GM12864 (cell line): Measurements from ENCODE around the gene NKIRAS2.

ENCODE experiments used
- DNase-seq: peaks from one replicate; pipeline ENCODE4 v3.0.0-alpha.2; 2011; ENCODE audit warnings: low read depth
- H3K4me3 ChIP-seq: 2 replicates; pipeline ENCODE4 v1.5.1; 2011; ENCODE audit warnings: mild to moderate bottlenecking, low read depth, low read length, control low read depth
- TF ChIP-seq, protein P1 (sequence below): IDR thresholded peaks from 2 replicates; pipeline ENCODE4 v1.5.1; 2011; ENCODE audit warnings: low read depth, mild to moderate bottlenecking, moderate library complexity, low read length, control low read depth, inconsistent platforms; ENCODE audit errors: missing control alignments

NKIRAS2 gene

DNA sequence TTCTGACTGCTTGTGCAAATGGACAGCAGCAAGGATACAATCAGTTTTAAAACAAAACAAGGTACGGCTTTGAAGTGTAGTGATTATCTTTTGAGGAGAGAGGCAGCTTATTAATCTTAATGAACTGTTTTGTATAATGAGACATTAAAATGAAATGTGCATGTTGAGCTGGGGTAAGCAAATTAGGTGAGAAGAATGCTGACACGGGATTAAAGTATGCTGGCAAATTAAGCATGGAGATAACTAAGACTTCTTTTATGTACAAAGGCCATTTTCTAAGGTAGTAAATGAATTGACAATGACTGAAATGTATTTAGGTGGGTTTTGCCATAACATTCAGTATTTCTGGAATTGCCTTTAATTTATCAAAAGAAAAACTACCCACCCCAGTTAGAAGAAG, 21.4 kb upstream of the NKIRAS2 start:
- TF ChIP-seq, protein P1, sequence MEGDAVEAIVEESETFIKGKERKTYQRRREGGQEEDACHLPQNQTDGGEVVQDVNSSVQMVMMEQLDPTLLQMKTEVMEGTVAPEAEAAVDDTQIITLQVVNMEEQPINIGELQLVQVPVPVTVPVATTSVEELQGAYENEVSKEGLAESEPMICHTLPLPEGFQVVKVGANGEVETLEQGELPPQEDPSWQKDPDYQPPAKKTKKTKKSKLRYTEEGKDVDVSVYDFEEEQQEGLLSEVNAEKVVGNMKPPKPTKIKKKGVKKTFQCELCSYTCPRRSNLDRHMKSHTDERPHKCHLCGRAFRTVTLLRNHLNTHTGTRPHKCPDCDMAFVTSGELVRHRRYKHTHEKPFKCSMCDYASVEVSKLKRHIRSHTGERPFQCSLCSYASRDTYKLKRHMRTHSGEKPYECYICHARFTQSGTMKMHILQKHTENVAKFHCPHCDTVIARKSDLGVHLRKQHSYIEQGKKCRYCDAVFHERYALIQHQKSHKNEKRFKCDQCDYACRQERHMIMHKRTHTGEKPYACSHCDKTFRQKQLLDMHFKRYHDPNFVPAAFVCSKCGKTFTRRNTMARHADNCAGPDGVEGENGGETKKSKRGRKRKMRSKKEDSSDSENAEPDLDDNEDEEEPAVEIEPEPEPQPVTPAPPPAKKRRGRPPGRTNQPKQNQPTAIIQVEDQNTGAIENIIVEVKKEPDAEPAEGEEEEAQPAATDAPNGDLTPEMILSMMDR: no peak
- no peak overlapping the region for H3K4me3 ChIP-seq
- DNase-seq: no peak

DNA sequence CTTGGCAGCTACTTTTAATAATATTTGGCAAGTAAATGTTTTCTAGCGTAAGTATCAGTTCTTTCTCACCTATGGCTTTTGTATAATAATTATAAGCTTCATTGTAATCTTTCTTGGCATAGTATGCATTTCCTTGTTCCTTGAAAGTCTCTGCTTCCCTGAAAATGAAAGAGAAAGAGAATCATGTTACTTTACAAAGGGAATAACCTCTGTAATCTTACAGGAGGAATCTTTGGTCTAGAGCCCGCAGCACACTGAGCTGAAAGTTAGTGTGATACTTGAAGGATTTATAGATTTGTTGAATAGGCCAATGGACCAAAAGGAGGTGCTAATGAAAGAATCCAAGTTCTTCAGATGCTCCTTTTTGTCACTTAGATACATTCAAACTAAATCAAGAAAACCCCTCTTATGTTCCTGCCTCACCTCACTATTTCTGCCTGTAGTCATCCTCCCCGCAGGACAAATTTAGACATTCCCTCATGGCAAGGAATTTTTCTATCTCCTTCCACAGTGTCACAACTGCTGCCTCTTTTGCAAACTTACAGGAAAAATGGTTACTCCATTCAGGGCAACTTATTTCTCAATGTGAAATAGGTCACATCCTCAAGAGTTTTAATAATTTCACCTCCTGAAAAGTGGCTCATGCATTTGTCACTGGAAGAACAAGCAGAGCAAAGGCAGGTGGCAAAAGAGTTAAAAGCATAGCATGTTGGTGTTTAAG, 19.3 kb upstream of the NKIRAS2 start:
- no peak overlapping the region for H3K4me3 ChIP-seq
- TF ChIP-seq, protein P1: no peak
- no peak for DNase-seq

DNA sequence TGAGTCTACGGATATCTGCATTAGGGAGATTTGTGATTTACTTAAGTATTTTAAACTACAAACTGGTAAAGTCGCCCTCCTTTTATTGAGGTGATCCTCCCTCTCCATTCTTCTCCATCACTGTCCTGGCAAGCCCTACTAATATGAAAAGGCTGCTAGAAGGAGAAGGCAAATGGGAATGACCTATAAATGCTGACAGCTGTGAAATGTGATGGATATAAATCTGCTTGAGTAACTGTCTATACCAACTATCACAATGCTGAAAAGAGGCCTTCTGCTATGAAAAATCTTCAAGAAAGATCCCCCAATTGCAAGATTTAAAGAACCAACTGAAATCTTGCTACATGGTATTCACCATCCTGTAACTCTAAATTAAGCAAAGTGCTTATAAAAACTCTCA, 18.2 kb upstream of the NKIRAS2 start:
- no peak for DNase-seq
- no peak overlapping the region for H3K4me3 ChIP-seq
- TF ChIP-seq, protein P1: no peak

DNA sequence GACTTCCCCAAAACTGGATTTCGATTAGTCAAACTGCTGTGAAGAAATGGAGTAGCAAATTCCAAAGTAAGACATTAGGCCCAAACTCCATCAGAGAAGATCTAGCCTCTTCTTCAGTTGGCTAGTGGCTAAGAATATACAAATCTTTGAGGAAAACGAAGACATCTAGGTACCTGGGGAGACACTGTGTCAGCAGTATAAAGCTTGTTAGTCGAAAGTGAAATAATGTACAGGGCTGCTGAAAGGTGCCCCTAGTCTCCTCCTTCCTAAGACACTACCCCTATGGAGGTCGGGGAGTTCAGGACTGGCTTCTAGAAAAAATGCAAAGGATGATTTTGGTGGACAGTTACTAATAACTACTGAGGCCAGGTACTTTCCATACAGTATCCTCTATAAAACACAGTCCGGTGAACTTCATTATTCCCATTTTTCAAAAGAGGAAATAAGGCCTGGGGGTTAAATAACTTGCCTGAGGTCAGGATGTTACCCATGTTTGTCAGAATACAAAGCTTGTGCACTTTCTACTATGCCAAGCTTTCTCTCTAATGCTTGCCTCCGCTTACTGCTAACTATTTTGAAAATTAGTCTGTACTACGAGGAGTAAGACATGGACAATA, 17.6 kb upstream of the NKIRAS2 start:
- no peak for DNase-seq
- TF ChIP-seq, protein P1: no peak
- no peak overlapping the region for H3K4me3 ChIP-seq

DNA sequence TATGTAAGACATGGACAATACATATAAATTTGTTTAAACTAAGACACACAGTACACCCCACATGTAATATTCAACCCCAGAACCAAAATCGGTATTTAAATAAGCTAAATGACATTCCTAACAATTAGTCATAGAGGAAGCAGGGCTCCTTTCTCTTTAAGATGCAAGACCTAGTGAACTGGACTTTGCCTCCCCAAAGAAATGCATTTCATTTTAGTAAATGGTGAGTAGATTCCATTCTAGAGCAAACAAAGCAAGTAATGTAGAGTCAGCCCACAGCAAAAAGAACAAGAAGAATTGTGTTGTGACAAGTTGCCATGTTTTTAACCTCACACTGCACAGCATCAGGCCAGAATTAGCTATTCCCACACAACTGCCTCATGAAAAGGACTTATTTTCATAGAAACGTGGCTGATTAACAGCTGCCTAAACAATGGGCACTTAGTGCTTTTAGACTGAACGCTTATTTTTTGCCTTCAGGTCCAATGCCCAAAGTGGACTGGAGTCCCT, 17.0 kb upstream of the NKIRAS2 start:
- TF ChIP-seq, protein P1: no peak
- DNase-seq: no peak
- no peak overlapping the region for H3K4me3 ChIP-seq

DNA sequence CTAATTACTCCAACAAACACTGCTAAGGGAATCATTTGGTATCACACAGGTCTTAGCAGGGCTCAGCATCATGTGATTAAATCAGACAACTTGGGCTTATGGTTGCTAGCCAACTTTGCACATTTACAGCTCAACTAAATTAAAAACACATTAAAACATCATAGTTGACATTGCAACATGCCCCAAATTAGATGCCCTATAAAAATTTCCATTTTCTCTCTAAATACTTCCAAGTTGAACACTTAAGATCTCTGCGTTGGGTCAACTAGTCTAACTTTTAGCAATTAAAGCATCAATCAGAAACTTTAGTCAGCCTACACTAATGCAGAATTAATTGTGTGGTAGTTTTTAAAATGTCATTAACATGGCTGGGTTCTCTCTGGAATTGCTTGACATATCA, 14.7 kb upstream of the NKIRAS2 start:
- no peak overlapping the region for H3K4me3 ChIP-seq
- TF ChIP-seq, protein P1: no peak
- no peak for DNase-seq
